GM19099 (cell line): ENCODE data around the gene CCPG1.

Experiments
- POLR2A ChIP-seq: IDR thresholded peaks from 3 replicates; pipeline ENCODE4 v1.6.1; 2011; ENCODE audit warnings: low read depth; ENCODE audit not compliant: insufficient read length; ENCODE audit errors: extremely low read depth

CCPG1 gene, protein sequence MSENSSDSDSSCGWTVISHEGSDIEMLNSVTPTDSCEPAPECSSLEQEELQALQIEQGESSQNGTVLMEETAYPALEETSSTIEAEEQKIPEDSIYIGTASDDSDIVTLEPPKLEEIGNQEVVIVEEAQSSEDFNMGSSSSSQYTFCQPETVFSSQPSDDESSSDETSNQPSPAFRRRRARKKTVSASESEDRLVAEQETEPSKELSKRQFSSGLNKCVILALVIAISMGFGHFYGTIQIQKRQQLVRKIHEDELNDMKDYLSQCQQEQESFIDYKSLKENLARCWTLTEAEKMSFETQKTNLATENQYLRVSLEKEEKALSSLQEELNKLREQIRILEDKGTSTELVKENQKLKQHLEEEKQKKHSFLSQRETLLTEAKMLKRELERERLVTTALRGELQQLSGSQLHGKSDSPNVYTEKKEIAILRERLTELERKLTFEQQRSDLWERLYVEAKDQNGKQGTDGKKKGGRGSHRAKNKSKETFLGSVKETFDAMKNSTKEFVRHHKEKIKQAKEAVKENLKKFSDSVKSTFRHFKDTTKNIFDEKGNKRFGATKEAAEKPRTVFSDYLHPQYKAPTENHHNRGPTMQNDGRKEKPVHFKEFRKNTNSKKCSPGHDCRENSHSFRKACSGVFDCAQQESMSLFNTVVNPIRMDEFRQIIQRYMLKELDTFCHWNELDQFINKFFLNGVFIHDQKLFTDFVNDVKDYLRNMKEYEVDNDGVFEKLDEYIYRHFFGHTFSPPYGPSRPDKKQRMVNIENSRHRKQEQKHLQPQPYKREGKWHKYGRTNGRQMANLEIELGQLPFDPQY

DNA sequence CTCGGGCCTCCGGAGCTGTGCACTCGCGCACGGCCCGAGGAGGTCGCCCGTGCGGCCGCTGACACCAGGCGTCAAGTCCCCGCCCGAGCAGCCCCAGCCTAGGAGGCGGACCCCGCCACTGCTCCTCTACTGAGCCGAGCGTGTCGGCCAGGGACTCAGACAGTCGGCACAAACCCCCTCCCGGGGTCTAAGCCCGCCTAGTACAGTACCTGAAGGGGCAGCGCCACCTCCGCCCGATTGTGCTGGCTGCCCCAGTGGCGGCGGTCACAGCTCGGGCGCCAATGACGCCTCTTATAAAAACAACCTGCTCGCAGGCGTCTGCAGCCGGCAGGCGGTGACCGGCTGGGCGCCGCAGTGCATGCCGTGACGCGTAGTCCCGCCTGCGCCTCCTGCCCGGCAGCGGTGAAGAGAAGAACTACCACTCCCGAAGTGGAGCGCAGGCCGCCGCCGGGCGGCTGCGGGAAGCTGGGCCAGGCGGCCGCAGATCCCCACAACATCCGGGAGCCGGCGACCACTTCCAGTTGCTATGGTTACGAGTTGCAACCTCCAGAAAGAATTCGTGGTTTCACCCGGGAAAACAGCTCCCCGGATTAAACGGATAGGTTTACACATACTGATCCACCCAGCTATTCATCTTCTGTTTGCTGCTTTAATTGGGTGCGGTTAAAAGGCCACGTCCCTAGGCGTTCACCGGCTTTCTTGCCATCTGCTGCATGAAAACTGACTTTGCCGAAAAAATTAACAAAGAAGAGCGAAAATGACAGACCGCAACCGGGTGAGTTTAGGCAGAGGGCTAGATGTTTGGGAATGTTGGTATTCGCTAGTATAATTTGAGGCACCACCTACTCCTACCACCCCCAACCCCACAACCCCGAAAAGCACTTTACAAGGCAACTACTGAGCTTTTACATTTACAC lies at the start of gene CCPG1, which contains the start of gene PIERCE2:
CCPG1 (minus strand) TSS at position 348 of the 917 bp plus-strand sequence. CDS start 18,935 bp downstream, outside the sequence.
PIERCE2 (plus strand) TSS at position 484 of the 917 bp plus-strand sequence; CDS start at position 758, 274 bp downstream.
- peak; percentile 59 for TF ChIP-seq POLR2A

DNA sequence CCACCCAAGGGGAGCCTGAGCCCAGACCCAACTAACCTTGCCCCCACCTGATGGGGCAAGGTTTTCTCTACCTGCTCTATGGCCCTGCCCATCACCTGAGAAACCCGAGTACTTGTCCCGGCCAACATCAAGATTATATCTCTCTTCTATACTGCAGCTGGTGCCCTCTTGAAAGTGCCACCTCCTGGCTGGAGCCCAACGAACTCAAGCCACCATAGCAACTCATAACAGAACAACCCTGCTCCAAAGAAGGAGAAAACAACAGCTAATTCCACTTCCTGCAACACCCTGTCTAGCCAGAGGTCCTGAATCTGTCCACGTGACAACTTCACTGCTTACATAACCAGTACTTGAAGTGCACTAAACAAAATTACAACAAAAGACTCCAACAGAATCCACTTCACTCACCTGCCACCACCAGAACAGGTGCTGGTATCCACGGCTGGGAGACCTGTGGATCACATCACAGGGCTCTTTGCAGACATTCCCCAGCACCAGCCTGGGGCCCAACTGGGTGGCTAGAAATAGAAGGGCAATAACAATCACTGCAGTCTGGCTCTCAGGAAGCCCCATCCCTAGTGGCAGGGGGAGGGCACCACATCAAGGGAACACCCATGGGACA lies 49.4 kb upstream of the CCPG1 start:
- TF ChIP-seq POLR2A, result no peak

DNA sequence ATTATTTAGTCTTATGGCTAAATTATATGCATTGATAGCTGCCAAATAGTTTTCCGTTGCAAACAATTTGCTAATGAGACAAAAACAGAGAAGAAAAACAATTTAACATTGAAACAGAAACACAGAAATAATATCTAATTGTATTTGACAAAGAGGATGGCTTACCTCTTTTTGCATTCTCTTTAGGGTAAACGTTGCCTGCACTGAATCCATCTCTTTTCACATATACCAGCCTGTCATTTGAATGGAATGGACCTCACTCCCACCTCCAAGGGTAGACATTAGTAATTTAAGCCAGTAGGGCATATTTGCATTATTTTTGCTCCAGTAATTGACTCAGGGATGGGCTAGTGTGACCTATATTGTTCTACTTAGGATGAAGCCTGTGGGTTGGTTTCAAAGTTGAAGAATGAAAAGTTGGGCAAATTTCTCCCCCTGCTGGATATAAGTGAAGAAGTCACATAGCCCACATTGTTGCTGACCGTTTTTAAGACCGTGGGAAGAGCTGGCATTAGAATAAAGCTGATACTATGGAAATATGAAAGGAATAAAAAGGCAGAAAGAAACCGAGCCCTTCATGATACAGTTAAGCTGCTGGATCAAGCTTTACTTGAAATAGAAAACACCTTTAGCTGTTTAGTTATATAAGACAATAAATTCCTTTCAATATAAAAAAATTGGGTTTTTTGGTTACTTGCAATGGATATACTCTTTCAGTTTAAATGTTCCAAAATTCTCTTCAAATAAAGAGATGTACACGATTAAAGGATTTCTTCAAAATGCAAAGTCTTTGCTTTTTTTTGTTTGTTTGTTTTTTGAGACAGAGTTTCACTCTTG lies 27.0 kb upstream of the CCPG1 start:
- TF ChIP-seq POLR2A, result no peak

DNA sequence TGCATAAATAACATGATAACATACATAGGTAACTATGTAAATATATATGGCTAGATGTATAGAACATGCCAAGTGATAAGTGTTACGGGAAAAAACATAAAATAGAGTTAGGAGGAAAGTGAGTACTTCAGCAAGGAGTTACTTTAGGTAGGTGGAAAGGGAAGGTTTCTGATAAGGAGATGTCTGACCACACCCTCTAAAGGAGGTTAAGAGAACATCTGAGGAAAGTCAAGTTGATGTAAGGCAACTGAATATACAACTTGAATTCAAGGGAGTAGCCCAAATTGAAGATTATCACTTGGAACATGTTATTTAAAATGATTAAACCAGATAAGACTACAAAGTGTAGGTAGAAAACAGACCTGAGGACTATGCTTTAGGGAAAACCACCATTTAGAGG lies 13.9 kb upstream of the CCPG1 start:
- TF ChIP-seq POLR2A, result no peak

DNA sequence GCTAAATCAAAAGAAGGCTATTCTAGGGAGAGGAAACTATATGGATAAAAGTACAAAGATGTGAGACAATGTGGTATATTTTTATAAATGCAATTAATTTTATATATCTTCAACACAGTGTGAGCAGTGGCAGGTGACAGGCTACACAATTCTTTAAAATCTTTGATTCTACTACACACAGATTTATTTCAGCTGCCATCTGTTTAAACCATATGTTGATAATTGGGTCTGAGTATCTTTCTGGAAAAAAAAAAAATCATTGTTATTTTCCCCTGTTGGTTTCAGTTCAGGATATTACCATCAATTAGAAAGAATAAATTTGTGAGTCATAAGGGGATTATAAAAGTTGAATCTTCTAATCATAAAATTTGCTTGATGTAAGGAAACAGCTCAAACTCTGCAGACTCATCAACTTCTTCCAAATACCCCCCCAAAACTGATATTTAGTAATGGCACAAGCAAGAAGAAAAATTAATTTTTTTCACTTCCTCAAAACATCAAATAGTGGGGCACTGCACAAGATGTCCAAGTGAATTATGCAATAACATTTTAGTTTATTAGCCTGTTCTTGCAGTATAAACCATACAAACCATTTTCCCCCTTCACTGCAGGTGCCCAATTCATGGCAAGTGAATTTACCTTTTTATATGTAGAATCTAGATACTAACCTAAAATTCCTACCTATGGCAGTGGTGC lies 12.2 kb upstream of the CCPG1 start:
- TF ChIP-seq POLR2A, result no peak

DNA sequence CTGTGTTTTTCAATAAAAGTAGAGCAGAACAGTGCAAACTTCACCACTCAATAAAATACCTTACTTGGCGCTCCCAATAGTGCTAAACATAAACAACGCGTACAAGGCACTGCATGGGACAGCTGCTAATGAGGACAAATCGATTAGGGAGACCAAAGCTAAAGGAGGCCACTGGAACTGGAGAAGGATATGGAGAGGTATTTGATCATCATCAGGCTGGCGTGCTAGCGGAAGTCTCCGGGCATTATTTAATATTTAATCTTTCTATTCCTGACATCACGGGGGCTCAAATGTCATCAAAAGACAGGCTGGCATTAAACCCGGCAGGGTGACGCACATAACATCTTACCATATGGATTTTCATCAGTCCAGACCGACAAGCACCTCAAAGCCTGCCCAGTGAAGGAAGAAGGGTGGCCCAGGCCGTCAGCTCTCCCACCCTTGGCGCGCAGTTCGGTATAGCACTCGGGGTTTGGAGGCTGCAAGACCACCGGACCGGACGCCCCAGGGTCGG lies 604 bp downstream of the CCPG1 start:
- no peak for TF ChIP-seq POLR2A

DNA sequence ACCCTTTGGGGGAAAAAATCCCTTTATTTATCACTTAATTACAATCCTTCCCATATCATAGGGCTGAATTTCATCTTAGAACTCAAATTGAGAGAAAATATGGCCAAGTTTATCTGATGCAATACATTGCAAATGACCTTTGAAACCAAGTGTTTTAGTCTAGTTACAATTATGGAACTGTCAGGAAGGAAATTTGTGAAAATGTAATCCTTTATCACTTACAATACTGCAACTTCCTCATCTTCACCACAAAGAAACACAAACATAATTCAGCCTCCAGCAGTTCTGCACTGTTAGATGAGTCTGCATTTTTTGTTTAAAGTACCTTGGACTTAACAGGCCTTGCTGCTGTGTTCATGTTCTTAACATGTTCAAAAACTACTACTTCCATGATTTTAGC lies 4.6 kb downstream of the CCPG1 start:
- no peak for TF ChIP-seq POLR2A

DNA sequence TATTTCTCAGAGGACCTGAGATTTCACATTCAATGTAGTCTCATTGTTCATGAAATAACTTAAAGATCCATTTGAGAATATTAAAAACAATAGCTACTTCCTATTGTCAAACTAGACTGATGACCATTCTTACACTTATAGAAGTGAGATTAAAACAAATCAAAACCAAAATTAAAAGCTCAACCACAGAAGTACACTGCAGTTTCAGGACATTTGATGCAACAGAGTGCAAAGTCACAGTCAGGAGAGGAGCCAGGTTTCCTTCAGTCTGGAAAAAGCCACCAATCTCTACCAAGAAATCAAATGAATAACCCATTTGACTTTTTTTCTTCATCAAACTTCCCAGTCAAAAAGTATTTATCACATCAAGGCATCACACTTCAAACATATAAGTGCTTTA lies 5.5 kb downstream of the CCPG1 start:
- TF ChIP-seq POLR2A, result no peak

DNA sequence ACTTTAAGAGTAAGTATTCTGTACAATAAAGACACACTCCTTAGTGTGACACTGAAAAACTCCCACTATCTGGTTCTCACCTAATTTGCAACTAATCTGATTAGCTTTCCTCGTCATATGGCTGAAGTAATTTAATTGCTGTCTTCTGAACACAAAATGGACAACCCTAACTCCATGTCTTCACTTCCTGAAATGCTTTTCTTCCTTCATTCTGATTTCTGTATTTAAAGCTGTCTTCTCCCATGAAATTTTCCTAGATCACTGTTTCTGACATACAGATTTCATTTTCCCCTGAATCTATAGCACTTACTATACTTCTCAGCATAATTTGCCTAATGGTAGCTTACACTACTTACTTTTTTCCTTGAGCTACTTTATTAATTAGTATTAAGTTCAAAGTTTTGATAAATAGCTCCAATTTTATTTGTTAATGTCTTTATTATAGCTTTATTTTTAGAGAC lies 6.3 kb downstream of the CCPG1 start:
- TF ChIP-seq POLR2A, result no peak

DNA sequence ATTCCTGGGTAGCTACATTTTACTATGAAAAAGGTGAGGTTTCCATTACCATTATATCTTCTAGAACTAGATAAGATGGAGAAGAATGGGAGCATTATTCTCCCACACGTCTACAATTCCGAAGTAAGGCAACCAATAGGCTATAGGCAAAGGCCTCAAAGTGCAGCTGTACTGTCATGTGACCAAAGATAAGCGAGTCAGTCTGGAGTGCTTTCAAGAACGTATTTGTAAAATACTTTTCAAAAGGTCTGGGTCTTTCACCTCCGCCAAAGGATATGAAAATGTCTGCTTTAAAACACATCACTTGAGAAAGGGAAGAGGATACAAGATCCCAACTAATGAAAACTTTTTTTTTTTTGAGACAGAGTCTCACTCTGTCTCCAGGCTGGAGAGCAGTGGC lies 9.9 kb downstream of the CCPG1 start:
- TF ChIP-seq POLR2A, result no peak

DNA sequence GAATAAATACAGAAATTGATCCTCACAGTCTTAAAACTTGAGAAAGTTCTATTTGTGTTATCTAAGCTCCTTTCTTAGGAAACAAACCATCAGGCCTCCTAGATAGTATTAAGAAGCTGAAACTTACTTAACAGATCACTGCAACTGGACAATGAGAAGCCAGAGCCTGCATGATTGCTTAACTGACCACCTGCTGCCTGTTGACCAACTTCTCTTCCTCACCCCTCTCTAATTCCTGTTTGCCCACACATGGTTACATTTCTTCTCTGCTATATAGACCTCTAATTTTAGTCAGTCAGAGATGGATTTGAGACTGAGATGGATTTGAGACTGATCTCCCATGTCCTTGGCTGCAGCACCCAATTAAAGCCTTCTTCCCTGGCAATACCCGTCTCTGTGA lies 13.5 kb downstream of the CCPG1 start:
- no peak for TF ChIP-seq POLR2A

DNA sequence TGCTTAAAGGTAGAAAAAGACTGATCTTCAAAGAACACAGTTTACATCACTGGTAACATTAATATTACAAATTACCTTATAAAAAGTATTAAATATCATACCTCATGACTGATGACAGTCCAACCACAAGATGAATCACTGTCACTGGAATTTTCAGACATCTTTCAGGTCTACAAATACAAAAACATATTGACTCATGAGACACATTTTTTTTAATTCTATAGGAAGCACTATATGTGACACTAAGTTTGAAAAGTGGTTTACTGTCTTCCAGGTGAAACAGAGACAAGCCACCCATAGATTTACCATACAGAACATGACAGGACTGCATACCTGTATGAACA lies 18.9 kb downstream of the CCPG1 start:
- no peak for TF ChIP-seq POLR2A

DNA sequence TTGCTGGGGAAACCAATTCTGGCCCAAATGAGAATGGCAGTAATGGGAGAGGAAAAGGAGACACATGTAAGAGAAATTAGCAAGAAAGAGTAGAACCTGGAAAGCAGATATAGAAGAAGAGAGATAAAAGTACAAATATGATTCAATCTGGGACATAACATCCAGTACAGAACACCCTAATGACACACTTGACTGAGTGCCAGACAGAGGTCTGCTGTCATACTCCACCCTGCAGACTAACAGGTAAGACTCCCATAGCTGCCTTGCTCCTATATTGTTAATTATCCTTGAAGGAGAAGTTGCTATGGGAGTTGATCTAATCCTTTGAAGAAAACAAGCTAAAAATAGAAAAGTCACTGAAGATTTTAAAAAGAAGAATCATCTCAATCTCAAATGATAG lies 21.1 kb downstream of the CCPG1 start:
- no peak for TF ChIP-seq POLR2A

DNA sequence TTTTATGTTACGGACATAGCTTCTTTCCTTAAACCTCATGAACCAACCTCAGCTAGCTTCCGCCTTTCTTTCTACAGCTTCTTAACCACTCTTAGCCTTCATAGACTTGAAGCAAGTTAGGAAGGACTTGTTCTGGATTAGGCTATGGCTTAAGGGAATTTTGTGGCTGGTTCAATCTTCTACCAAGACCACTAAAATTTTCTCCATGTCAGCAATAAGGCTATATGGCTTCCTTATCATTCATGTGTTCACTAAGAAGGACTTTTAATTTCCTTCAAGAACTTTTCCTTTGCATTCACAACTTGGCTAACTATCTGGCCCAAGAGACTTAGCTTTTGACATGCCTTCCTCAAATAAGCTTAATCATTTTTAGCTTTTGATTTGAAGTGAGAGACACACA lies 24.5 kb downstream of the CCPG1 start:
- TF ChIP-seq POLR2A, result no peak
